GM21423 (cell line): ENCODE results near the gene ZNF516.

ENCODE experiments used
- ATAC-seq: cut with Tn5 transposase; IDR thresholded peaks from one replicate; pipeline ENCODE4 v1.9.1; 2021; ENCODE audit warnings: mild to moderate bottlenecking, moderate library complexity; ENCODE audit not compliant: unreplicated experiment

ZNF516 gene

DNA sequence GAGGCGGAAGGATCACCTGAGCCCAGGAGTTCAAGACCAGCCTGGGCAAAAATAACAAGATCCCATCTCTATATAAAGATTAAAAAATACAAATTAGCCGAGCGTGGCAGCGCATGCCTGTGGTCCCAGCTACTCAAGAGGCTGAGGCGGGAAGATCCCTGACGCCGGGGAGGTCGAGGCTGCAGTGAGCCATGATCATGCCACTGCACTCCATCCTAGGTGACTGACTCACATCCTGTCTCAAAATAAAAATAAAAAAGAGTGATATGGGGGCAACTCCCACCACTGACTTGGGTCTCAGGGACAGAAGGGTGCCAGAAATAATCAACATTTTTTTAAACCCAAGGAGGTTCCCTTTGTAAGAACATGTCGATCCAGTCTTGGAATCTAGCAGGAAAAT is 37.6 kb downstream of the ZNF516 start:
- no peak for ATAC-seq

DNA sequence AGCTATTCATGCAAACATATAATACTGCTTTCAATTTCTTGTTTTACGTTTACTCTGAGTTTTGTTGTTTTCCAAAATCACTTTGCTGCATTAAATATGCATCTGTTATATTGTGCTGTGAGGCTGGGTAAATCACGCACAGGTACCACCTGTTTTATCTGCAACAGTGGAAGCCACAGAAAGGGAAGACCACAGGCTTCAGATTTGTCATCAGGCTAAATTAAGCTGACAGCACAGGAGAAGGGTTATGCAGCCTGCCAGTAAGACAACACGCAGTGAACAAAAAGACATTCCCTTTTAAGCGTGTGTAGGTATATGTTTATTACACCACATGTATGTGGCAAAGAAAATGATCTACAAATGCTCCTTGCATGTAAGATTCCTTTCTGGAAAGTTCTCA is 38.2 kb downstream of the ZNF516 start:
- ATAC-seq, result no peak

- ATAC-seq, result no peak
Measured at GRCh38 chr18:76456018-76456750, 38.9 kb downstream of the ZNF516 start.

- no peak for ATAC-seq
Measured at GRCh38 chr18:76455003-76455676, 39.9 kb downstream of the ZNF516 start.

- ATAC-seq, result no peak
Measured at GRCh38 chr18:76454418-76454817, 40.6 kb downstream of the ZNF516 start.

- no peak for ATAC-seq
Measured at GRCh38 chr18:76453932-76454331, 41.1 kb downstream of the ZNF516 start.

GRCh38 chr18:76453057-76453561 is 41.9 kb downstream of the ZNF516 start:
- no peak for ATAC-seq

DNA sequence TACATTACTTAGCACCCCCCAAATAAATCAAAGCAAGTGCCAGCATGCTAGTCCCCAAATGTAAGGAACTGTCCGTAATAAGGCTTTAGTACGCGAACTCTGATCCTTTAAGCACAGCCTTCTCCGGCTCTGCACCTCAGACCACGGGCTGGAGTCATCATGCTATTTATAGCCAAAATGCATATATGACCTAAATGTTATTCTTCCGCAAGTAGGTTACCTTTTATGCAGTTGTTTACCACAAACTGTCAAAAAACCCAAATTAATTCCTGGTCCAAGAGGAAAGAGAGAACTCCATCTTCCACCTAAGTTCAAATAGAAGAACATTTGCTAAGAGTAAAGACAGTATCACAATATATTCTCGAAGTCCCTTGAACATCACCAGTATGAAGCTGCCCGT is 42.7 kb downstream of the ZNF516 start:
- no peak for ATAC-seq

GRCh38 chr18:76451396-76452331 is 43.4 kb downstream of the ZNF516 start:
- ATAC-seq, result peak; percentile 35

- peak; percentile 41 for ATAC-seq
Measured at GRCh38 chr18:76450452-76451395, 44.3 kb downstream of the ZNF516 start.

GRCh38 chr18:76449111-76449453 is 46.0 kb downstream of the ZNF516 start:
- no peak for ATAC-seq

DNA sequence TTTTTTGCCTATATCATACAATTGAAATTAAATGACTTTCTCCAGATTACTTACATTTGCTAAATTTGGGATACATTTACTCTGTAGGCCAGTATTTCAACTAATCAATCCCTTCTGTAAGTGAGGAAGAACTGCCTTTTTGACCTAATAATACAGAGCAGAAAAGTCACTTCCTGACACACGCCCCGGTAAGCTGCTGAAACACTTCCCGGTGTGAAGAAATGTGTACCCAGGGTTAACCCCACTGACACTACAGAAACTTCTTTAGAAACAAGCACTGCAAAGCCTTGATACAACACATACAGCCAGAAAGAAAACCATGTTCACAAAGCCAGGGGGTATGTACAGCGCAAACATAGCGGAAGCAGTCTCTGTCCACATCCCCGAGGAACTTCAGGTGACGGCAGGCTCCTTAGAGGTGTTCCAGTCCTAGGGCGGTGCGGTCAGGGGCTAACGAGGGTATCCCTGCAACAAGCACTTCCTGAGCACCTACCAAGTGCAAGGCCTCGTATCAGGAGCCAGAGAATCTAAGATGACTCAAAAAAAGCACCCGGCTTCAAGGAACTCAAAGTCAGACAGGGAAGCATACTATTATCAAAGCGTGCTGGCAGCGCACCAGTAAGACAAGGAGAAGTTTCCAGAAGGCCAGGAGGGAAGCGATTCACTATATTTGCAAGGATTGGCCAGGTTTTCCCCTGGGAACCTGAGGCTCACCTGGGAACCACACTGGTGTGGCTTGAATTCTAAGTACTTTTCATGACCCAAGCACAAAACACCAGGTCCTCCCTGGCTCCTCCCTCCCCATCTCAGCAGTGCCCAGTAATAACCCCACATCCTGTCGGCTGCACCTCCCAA is 46.6 kb downstream of the ZNF516 start:
- ATAC-seq, result no peak

DNA sequence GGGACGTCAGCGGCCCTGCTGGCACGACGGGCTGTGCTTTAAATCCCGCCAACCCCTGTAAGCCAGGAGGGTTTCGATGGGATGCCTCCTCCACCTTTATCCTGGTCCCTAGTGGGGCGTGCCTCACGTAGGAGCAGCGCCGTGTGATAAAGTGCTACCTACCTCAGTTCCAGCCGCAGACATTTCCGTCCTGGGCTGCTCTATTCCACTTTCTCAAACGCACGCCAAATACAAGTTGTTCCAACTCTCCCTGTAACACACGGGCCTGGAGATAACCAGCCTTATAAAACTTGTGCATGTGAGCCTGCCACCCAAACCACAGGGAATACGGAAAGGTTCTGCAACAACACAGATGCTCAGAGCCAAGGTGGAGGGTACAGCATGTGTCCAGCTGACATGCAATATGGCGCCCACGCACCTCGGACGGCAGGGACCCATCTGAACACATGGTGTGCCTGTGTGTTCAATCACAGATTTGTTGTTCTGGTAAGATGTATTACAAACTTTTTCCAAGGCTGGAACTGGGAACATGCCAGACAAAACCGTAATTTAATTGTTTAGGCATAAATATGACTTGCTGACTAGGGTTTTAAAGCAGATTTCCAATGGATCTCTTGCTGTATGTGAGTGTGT is 47.7 kb downstream of the ZNF516 start:
- ATAC-seq, result no peak

- ATAC-seq, result no peak
Measured at GRCh38 chr18:76446321-76447257, 48.5 kb downstream of the ZNF516 start.

GRCh38 chr18:76445741-76446232 is 49.3 kb downstream of the ZNF516 start:
- ATAC-seq, result no peak

GRCh38 chr18:76445275-76445674 is 49.8 kb downstream of the ZNF516 start:
- no peak for ATAC-seq

DNA sequence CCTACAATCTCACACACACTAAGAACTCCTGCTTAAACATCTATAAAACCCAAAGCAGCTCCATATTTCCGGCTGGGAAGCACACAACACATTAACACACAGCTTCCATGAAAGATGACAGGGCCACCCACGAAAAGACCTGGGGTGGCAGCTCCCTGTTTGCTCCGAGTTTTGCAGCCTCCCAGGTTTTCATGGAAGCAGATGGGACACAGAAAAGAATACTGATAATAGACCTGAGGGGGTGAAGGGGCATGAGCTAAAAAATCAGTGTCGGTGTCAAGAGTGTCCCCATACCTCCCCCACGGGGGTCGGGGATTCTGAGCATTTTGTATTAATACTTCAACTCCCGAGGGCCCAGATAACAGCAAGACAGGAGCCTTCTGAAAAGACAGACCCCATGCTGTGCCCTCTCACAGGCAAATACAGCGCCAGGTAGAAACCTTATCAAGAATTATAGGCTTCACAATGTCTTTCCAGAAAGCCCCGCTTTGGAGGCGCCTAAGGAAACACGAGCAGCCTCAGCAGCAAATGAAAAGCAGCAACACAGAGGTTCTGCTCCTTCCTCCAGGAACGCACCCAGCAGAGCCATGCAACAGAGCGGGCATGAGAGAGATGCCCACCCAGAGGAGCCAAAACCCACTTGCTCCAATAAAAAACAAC is 50.5 kb downstream of the ZNF516 start:
- ATAC-seq, result no peak
